PC-9 (cell line): Measurements from ENCODE around the gene PCP2. TPM values are rescaled to one million over a fixed set of nuclear protein-coding genes. Genes with fewer than 3 reads are reported as not detected.

Source experiments
- BruUV-seq: library from RNA; stranded (reverse); fragments of 400-500 nt; replicated peaks from 2 replicates; lab custom pipeline; 2021; lab: Mats Ljungman, UMichigan
- CTCF ChIA-PET: fragments of 300-600 bp; sonication (Branson Sonifier 250); formaldehyde crosslinking; loops from one replicate; lab custom pipeline; 2022; ENCODE audit warnings: antibody characterized with exemption; lab: Charles Lee
- POLR2A ChIA-PET: fragments of 300-600 bp; sonication (Branson Sonifier 250); formaldehyde crosslinking; loops from one replicate; lab custom pipeline; 2022; ENCODE audit warnings: antibody characterized with exemption; ENCODE audit not compliant: unreplicated experiment; lab: Charles Lee
- DNase-seq, 2 experiments: peaks; one replicate each; pipeline versions ENCODE4 v3.0.0 to v3.0.0-alpha.2; 2015 to 2022; ENCODE audit warnings: mixed read lengths in 1 of 2
- H2AFZ ChIP-seq: fragments of 200-600 bp; sonication (generic); 2 replicates; pipeline ENCODE4 v1.8.1; 2017; ENCODE audit warnings: antibody characterized with exemption
- H3F3A ChIP-seq: fragments of 200-600 bp; sonication (generic); 2 replicates; pipeline ENCODE4 v1.8.1; 2017; ENCODE audit warnings: antibody characterized with exemption, mild to moderate bottlenecking, low read depth; ENCODE audit not compliant: insufficient read depth
- H3K27ac ChIP-seq: fragments of 200-600 bp; sonication (generic); 2 replicates; pipeline ENCODE4 v1.6.1; 2016; ENCODE audit warnings: mixed run types
- H3K27me3 ChIP-seq: fragments of 200-600 bp; sonication (generic); 2 replicates; pipeline ENCODE4 v1.6.1; 2016; ENCODE audit warnings: low read depth, mixed run types; ENCODE audit not compliant: insufficient read depth
- H3K36me3 ChIP-seq: fragments of 200-600 bp; sonication (generic); 2 replicates; pipeline ENCODE4 v1.6.1; 2016; ENCODE audit warnings: low read depth, mixed run types
- H3K4me1 ChIP-seq: fragments of 200-600 bp; sonication (generic); replicated peaks from 2 replicates; pipeline ENCODE4 v1.6.1; 2016; ENCODE audit warnings: mixed run types; ENCODE audit not compliant: insufficient read depth
- H3K4me2 ChIP-seq: fragments of 200-600 bp; sonication (generic); 2 replicates; pipeline ENCODE4 v1.6.1; 2017; ENCODE audit warnings: mixed run types
- H3K4me3 ChIP-seq: fragments of 200-600 bp; sonication (generic); 2 replicates; pipeline ENCODE4 v1.6.1; 2016; ENCODE audit warnings: mixed run types
- H3K79me2 ChIP-seq: fragments of 200-600 bp; sonication (generic); 2 replicates; pipeline ENCODE4 v1.6.1; 2017; ENCODE audit warnings: low read depth, mixed run types
- H3K9me2 ChIP-seq: fragments of 200-600 bp; sonication (generic); 2 replicates; pipeline ENCODE4 v1.8.1; 2017; ENCODE audit warnings: mild to moderate bottlenecking; ENCODE audit not compliant: insufficient read depth
- H3K9me3 ChIP-seq: fragments of 200-600 bp; sonication (generic); 2 replicates; pipeline ENCODE4 v1.8.1; 2016; ENCODE audit warnings: low read depth; ENCODE audit not compliant: insufficient read depth
- H4K20me1 ChIP-seq: fragments of 200-600 bp; sonication (generic); 2 replicates; pipeline ENCODE4 v1.8.1; 2017; ENCODE audit not compliant: insufficient read depth
- CTCF ChIP-seq: fragments of 200-600 bp; sonication (generic); conservative IDR thresholded peaks from 2 replicates; pipeline ENCODE4 v1.6.1; 2017; ENCODE audit warnings: mixed run types, antibody characterized with exemption, mild to moderate bottlenecking, moderate library complexity
- EZH2 ChIP-seq: fragments of 200-600 bp; sonication (generic); IDR thresholded peaks from 2 replicates; pipeline ENCODE4 v1.8.0; 2017; ENCODE audit warnings: antibody characterized with exemption, low read depth
- intact Hi-C: fragments of 100-400 bp; cut with micrococcal nuclease; formaldehyde crosslinking; loops from one replicate; pipeline ENCODE4 v1.10.0; 2022; ENCODE audit not compliant: unreplicated experiment
- total RNA-seq: library from RNA; stranded (reverse); gene quantifications from 2 replicates; pipeline ENCODE4 v1.2.3, GENCODE V29; 2021

Gene PCP2
- total RNA-seq, 1 experiment from 2014 or later: 0.92 TPM

DNA sequence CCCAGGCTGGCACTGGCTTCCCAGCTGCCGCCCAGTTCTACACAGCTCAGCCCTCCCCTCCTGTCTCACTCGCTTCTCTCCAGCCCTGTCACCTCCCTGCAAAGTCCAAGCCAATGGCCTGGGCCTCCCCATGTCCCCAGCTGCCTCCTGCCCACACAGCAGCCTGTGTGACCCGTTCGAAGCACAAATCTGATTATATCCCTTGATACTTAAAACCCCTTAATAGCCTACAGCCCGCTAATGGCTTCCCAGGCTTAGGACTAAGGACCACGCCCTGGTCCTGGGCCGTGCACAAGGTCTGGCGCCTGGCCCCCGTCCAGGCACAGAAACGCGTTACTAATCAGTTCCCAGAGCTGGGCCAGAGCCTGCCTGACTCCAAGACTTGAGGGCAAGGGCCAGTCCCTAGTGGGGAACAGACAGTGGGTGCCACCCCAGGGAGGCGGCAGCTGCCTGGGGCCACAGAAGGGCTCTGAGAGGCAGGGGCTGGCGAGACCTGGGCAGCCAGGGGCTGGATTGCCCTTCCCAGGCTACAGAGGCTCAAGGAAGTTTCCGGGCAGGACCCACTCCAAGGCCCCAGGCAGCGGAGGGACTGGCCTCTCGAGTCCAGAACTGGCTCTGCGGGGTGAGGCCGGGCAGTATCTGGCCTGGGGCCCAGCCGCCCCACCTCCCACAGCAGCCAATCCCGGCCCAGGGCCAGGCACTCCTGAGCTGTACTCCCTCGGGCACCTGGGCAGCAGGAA, 14.6 kb downstream of the PCP2 start:
- H3F3A ChIP-seq: peaks cover 31% of the 10 kb centered on the region
- DNase-seq: peak; percentile 93 to 97
- H3K27me3 ChIP-seq: no peaks in the 10 kb centered on the region
- peaks cover 15% of the 10 kb centered on the region; the same call in 1 of the 2 replicates for H3K36me3 ChIP-seq
- BruUV-seq: no TSS peak
- CTCF ChIA-PET: interaction anchor here (0.5 to 2.0 kb wide), 5 partner anchors 11 to 467 kb away, joined by 3 to 10 read pairs (median 4); partner anchors contain the start of genes PET100, TRAPPC5 and XAB2
- no peak for TF ChIP-seq EZH2
- TF ChIP-seq CTCF: no peak
- no peaks in the 10 kb centered on the region for H4K20me1 ChIP-seq
- no peak overlapping the region for H2AFZ ChIP-seq
- no peaks in the 10 kb centered on the region for H3K79me2 ChIP-seq
- H3K4me2 ChIP-seq: peak overlapping the region; percentile 71
- no peaks in the 10 kb centered on the region for H3K9me2 ChIP-seq
- POLR2A ChIA-PET: interaction anchor here (0.5 to 0.8 kb wide), 9 partner anchors 10 to 841 kb away, joined by 3 to 10 read pairs (median 4); partner anchors contain the start of genes PET100, TIMM44 and XAB2
- peak overlapping the region; percentile 12; the same call in 1 of the 2 replicates for H3K4me3 ChIP-seq
- H3K9me3 ChIP-seq: no peaks in the 10 kb centered on the region
- peak overlapping the region; percentile 81 for H3K27ac ChIP-seq
- intact Hi-C loops: loop anchor here (1.0 to 2.0 kb wide), 3 partner anchors 10 to 60 kb away; partner anchors contain the start of genes PET100 and XAB2
- peaks cover 30% of the 10 kb centered on the region for H3K4me1 ChIP-seq

DNA sequence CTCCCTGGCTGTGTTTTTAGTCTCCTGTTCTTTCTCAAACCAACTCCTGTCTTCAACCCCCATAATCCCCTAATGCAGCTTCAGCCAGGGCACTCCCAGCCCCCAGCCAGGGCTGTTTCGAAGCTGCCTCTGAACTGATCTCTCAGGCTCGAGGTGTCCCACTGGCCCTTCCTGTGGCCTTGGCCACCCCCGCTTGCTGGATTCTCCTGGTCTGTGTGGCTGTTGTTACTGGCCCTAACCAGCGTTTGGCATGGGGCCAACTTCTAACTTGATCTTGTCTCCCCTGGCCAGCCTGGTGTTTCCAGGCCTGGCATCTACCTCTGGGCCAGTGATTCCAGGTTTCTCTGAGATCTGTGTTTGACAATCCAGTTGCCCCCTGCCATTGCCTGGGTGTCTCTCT, 15.2 kb downstream of the PCP2 start:
- Histone ChIP-seq H3F3A (peaks cover 31% of the 10 kb centered on the region), H3K27ac (peak overlapping the region; percentile 81), H3K4me1 (peaks cover 30% of the 10 kb centered on the region), H3K4me2 (peak overlapping the region; percentile 71), H2AFZ (no peak overlapping the region), H4K20me1 (no peaks in the 10 kb centered on the region), H3K9me3 (no peaks in the 10 kb centered on the region), H3K4me3 (peak overlapping the region; percentile 12; the same call in 1 of the 2 replicates), H3K79me2 (no peaks in the 10 kb centered on the region), H3K36me3 (peaks cover 15% of the 10 kb centered on the region; the same call in 1 of the 2 replicates), H3K9me2 (no peaks in the 10 kb centered on the region), H3K27me3 (no peaks in the 10 kb centered on the region)
- ChIA-PET CTCF (interaction anchor here (0.6 to 2.0 kb wide), 2 partner anchors 36 to 50 kb away, joined by 6 to 10 read pairs; no protein-coding TSS in a partner anchor), POLR2A (interaction anchor here (0.6 kb wide), 1 partner anchor 531 kb away, joined by 8 read pairs; no protein-coding TSS in a partner anchor)
- DNase-seq: peak; percentile 54 to 68
- TF ChIP-seq CTCF: no peak
- TF ChIP-seq EZH2: no peak
- no TSS peak for BruUV-seq
- intact Hi-C loops: loop anchor here (2.0 kb wide), 2 partner anchors 50 to 60 kb away; no protein-coding TSS in a partner anchor

DNA sequence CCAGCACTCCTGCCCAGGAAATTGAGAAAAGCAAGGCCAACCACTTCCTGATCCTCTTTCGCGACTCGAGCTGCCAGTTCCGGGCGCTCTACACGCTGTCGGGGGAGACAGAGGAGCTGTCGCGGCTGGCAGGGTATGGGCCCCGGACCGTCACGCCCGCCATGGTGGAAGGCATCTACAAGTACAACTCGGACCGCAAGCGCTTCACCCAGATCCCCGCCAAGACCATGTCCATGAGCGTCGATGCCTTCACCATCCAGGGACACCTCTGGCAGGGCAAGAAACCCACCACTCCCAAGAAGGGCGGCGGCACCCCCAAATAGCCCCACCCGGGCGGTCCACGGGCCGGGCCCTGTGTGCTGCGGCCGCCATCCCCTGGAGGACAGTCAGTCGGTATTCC, 15.8 kb downstream of the PCP2 start:
- Histone ChIP-seq H3K36me3 (peaks cover 11% of the 10 kb centered on the region; the same call in 1 of the 2 replicates), H4K20me1 (no peaks in the 10 kb centered on the region), H3K27ac (peak overlapping the region; percentile 81), H3K4me2 (peak overlapping the region; percentile 71; the same call in 1 of the 2 replicates), H3K79me2 (no peaks in the 10 kb centered on the region), H3K9me3 (no peaks in the 10 kb centered on the region), H3K4me1 (peaks cover 30% of the 10 kb centered on the region), H3K27me3 (no peaks in the 10 kb centered on the region), H3K4me3 (no peak overlapping the region), H2AFZ (no peak overlapping the region), H3F3A (peaks cover 31% of the 10 kb centered on the region), H3K9me2 (no peaks in the 10 kb centered on the region)
- TF ChIP-seq CTCF: no peak
- no peak for DNase-seq
- ChIA-PET POLR2A (interaction anchor here (0.5 kb wide), 1 partner anchor 1253 kb away, joined by 15 read pairs; no protein-coding TSS in a partner anchor), CTCF (interaction anchor here (2.0 kb wide), 1 partner anchor 49 kb away, joined by 10 read pairs; no protein-coding TSS in a partner anchor)
- intact Hi-C loops: loop anchor here (2.0 kb wide), 2 partner anchors 49 to 61 kb away; no protein-coding TSS in a partner anchor
- no TSS peak for BruUV-seq
